NCI-H187 treated with DMSO at 0.1 percent for 48 hours (cell line): ENCODE measurements around the gene QKI.

Experiments used
- DNase-seq: peaks from one replicate; lab custom pipeline; 2025; lab: John Stamatoyannopoulos, UW

QKI gene

DNA sequence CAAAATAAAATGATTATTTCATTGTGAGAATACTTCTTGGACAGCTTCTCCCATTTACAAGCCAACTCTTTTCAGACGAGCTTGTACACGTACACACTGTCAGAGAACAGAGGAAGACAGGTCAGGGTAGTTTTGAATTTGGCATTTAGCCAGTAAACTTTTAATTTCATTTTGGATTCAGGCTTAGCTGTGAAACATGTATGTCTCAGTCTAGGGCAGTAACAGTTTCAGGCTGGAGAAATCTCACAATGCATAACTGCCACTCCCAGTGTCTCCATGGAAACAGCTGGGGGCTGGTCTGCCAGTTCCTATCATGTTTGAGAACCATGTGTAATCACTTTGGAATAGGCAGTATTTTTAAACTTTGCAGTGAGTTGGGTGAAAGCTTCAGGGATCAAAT is 22.0 kb upstream of the QKI start:
- no peak for DNase-seq

- DNase-seq = no peak
Observed at GRCh38 chr6:163393923-163394322, 20.6 kb upstream of the QKI start.

GRCh38 chr6:163394659-163395058 is 19.9 kb upstream of the QKI start:
- DNase-seq = no peak

DNA sequence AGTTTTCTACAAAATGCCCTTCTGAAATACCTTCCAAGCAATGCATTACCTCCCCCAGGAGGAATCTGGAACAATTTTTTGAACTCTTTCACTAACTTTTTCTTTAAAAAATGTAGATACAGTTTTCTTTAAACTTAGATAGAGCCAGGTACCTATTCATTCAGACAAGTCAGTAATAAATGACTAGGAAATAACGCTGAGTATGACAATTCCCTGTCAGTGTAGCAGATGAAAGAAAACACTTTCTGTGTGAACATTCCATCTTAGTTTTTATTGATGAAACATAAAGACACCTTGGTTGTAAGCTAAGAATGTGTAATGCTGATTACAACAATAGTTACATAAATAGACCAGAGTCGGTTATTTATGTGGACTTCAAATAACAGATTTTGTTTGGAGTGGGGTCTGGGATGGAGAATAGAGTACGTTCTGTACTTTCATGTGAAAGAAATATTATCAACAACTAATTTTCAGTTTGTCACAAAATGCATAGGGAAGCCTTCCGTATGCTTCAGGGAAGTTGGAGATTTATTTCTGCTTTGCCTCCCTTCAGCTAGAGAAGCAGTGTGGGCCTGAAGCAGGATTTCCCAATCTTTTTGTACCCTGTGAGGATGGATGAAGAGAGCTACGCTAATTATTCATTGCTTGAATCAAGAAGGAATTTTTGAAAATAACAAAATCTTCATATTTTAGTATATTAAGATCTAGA is 19.2 kb upstream of the QKI start:
- no peak for DNase-seq

GRCh38 chr6:163395831-163396185 is 18.7 kb upstream of the QKI start:
- no peak for DNase-seq

- no peak for DNase-seq
Observed at GRCh38 chr6:163397326-163397725, 17.2 kb upstream of the QKI start.

- no peak for DNase-seq
Observed at GRCh38 chr6:163398115-163398514, 16.4 kb upstream of the QKI start.

- DNase-seq = no peak
Observed at GRCh38 chr6:163398815-163399214, 15.7 kb upstream of the QKI start.

DNA sequence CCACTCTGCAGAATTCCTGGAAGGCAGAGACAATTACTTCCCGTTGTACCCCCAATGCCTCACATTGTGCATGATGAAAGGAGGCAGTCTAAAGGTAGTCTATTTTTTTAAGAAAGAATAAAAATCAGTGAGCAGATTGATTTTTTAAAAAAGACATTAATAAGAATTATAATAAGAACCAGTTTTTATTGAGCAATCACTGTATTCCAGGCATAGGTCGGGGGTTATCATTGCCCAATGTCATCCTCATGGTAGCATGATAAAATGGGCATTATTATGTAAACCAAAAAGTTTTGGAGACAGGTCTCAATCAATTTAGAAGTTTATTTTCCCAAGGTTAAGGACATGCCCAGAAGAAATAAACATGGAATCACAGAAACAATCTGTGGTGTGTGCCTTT is 14.0 kb upstream of the QKI start:
- no peak for DNase-seq

GRCh38 chr6:163401039-163401885 is 13.3 kb upstream of the QKI start:
- DNase-seq = no peak

DNA sequence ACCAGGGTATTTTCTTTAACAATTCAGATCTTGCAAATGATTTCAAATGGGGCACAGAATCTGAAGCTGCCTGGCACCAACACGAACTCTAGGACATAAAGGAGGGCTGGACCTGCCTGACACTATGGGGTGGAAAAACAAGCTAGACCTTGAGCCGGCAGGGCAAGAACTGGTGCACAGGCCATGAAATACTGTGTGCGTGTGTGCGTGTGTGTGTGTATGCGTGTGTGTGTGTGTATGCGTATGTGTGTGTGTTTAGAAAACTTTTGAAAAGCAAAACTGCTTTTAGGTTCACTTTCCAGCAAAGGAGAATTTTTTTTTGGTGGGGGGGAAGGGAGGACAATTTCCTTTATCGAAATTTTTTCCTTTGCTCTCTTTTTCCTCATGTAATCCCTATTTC is 11.9 kb upstream of the QKI start:
- no peak for DNase-seq

DNA sequence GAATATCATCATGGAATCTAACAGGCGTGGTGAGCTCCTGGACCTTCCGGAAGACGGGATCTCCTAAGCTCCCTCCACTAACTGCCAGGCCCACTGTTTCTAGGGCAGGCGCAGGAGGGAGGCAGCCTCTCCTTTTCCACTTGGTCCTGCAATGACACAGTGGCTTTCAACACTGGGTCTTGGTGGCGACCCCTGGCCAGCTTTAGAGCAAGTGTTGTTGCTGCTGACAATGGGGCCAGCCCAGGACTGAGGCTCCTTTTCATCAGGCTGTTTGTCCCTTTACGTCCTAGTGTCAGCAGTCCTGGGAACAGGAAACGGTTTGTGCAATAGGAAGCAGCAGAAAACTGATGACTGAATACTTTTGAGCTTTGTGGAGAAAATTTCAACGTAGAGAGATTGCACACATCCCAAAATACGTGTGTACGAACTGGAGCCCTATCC is 9.7 kb upstream of the QKI start:
- DNase-seq = no peak

DNA sequence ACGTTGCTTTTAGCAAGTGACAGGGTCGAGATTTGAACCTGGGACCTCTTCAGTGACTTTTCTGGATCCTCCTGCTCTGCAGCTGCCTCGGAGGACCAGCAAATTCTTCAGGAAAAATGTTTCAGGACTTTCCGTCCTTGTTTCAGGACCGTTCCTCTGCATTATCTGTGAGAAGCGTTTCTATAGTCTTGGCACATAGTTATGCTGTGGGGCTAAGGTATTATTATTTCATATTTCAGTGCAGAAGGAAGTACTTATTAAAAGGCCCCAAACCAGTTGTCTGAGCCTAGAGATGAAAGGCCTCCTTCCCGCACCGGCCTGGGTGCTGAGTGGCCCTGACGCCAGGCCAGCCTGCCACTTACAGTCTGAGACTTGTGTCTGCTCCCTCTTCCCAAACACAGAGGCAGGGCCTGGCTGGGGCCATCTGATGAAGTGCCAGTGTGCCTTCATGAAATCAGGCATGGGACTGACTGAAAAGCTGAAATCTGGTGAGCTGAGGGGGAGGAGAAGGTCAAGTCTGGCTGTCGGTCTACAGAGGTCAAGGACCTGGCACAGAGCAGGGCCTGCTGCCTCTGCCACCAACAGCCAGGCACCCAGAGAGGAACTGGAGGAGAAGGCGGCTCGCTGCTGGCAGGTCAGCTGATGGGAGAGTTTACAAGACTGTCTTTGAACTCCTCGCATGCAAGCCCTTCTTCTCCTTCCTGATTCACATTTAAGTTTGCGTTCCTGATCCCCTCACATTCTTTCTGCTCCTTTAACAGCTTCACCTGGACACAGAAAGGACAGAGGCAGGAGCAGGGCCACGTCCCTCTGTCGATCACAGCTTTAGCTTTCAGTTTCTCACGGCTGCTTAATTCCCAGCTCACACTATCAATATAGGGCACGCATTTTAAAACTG is 8.9 kb upstream of the QKI start:
- no peak for DNase-seq

DNA sequence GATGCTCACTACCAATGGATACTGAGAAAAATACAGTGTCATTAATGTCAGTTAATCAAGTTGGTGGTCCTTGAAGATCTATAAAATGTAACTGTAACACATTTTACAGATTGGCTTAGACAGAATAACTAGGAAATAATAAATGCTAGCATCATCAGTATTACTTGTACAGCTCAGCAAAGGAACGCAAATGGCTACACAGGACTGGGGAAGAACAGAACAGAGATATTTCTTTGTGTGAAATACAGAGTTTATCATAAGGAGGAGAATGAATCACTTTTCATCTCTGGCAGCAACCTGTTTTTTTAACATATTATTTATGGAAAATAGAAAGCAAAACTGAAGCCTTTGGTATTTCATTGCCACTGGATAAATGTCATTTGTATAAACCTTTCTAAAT is 8.2 kb upstream of the QKI start:
- DNase-seq = no peak

GRCh38 chr6:163406830-163407229 is 7.7 kb upstream of the QKI start:
- DNase-seq = no peak

DNA sequence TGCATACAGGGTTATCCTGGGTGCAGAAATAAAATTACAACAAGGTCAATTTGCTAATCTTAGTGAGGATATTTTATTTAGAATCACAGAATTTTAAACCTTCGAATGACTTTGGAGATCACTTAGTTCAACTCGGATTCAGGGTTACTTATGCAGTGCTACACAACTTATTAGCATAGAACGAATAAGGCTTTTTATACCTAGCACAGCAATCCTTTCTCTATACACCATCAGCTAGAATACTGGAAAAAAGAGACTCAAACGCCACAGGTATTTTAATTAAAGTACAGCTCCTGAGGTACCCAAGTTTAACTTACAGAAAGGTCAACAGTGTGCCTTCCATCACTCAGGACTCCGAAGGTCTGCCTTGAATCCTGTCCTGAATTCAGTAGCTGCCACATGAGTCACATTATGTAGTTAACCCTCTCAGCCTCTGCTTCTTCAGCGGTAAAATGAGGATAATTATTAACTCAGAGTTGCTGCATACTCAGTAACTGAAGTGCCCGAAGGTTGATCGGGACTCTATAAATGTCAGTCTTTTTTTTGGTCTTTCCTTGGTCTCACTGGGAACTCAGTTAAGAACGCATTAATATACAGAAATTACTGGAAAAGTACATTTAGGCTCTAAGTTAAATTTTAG is 6.0 kb upstream of the QKI start:
- DNase-seq = no peak

GRCh38 chr6:163409712-163410111 is 4.8 kb upstream of the QKI start:
- DNase-seq = no peak

DNA sequence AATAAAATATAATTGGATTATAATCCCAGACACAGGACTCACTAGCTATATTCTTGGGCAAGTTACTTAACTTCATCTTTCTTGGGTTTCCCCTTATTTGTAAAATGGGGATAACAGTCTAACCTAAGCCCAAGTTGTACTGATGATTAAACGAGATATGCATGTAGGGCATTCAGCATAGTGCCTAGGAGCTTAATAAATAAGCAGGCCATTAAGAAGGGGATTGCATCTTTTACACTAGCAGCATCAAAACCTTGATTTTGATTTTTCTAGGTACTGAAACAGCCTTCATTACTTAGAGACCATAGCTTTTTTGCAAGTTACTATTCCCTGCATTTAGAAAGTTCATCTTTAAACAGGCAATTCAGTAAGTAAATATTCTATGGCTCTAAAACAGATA is 2.2 kb upstream of the QKI start:
- DNase-seq = no peak

DNA sequence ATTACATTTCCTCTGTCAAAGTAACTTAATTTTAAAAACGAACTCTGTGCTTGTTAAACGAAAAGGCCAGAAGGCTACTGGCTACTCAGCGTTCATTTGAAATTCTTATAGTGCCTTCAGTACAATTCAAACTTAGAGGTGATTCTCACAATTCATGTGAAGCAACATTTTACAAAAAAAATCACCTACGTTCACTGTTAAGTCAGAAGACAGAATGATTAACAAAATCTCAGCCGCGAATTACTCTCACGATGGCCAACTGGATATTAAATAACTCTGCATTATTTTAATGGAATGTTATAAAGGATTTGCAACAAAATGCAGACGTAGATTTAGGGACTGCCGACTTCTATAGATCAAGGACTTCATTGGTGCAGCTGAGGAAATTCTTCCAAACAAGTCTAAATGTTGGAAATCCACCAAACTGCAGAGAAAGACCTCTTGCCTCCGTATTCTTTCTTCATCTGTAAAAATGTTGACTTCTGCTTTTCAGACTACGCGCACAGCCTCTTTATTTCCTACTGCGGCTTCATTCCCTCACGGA is 1.6 kb upstream of the QKI start:
- no peak for DNase-seq

DNA sequence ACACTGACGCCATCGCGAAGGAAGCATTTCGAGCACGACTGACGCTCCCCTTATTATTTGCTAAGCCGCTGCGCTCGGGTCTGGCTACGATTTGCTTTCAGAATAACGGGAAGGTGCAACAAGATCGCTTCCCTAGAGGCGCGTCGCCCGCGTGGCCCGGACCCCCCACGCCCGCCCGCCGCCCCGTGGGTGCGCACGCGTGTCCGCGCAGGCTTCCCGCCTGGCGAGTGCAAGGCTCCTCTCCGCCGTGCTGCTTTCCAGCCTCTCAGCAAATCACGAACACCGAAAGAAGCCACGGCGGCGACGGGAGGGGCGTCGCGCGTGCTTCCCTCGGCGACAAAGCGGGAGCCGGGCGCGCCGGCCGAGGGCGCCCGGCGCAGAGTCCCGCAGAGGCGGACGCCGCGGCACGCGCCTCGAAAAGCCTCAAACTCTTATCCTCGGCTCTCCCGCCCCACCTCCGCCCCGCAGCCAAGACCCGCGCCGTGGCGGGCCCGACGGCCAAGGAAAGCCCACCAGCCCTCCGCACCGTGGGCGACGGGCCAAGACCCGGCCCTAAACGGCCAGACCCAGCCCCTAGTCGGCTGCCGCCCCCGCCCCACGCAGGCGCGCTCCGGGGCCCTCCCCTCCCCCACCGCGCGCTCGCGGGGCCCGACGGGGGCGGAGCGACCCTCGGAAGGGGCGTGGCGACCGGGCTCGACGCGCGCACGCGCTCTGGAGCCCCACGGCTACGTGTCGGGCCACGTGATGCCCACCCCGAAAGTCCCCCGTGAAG is 987 bp upstream of the QKI start:
- DNase-seq = no peak
